HG03139 (cell line): ENCODE data around the gene TNFAIP3.
"Not testable (repeated sequence)": the region's sequence is repeated elsewhere in the genome, so short reads cannot be mapped to it uniquely, and the experiment has no call there.

ENCODE experiments used
- ATAC-seq: cut with Tn5 transposase; IDR thresholded peaks from one replicate; pipeline ENCODE4 v1.9.1; 2021; ENCODE audit not compliant: unreplicated experiment

TNFAIP3 gene

GRCh38 chr6:137844773-137845172 lies 22.3 kb upstream of the TNFAIP3 start:
- not testable (repeated sequence) for ATAC-seq

GRCh38 chr6:137845460-137845859 lies 21.6 kb upstream of the TNFAIP3 start:
- ATAC-seq, result no peak

GRCh38 chr6:137846274-137846673 lies 20.8 kb upstream of the TNFAIP3 start:
- ATAC-seq, result no peak

GRCh38 chr6:137846772-137847313 lies 20.2 kb upstream of the TNFAIP3 start:
- ATAC-seq, result no peak

- no peak for ATAC-seq
Measured at GRCh38 chr6:137847748-137848147, 19.3 kb upstream of the TNFAIP3 start.

GRCh38 chr6:137848672-137849071 lies 18.4 kb upstream of the TNFAIP3 start:
- ATAC-seq, result no peak

- no peak for ATAC-seq
Measured at GRCh38 chr6:137849181-137849980, 17.7 kb upstream of the TNFAIP3 start.

- ATAC-seq, result no peak
Measured at GRCh38 chr6:137849981-137850714, 16.9 kb upstream of the TNFAIP3 start.

GRCh38 chr6:137850816-137851602 lies 16.1 kb upstream of the TNFAIP3 start:
- no peak for ATAC-seq

- ATAC-seq, result no peak
Measured at GRCh38 chr6:137851669-137852068, 15.4 kb upstream of the TNFAIP3 start.

GRCh38 chr6:137852346-137852745 lies 14.7 kb upstream of the TNFAIP3 start:
- ATAC-seq, result no peak

GRCh38 chr6:137852811-137853210 lies 14.2 kb upstream of the TNFAIP3 start:
- no peak for ATAC-seq

- ATAC-seq, result no peak
Measured at GRCh38 chr6:137853569-137854213, 13.4 kb upstream of the TNFAIP3 start.

GRCh38 chr6:137856138-137856898 lies 10.7 kb upstream of the TNFAIP3 start:
- no peak for ATAC-seq

- ATAC-seq, result no peak
Measured at GRCh38 chr6:137859025-137859424, 8.0 kb upstream of the TNFAIP3 start.

- ATAC-seq, result no peak
Measured at GRCh38 chr6:137860394-137861005, 6.6 kb upstream of the TNFAIP3 start.

GRCh38 chr6:137861550-137862337 lies 5.3 kb upstream of the TNFAIP3 start:
- no peak for ATAC-seq

GRCh38 chr6:137862419-137863090 lies 4.5 kb upstream of the TNFAIP3 start:
- ATAC-seq, result no peak
